Coronary artery (tissue), 2 donors: ENCODE measurements around the gene GLS.
A peak's percentile ranks its signal among the peaks of the same experiment; 100 is the strongest.

ENCODE experiments used
- DNase-seq: peaks from one replicate; pipeline ENCODE4 v3.0.0-alpha.2; 2017; ENCODE audit warnings: low spot score
- H3K27ac ChIP-seq, 2 donors: fragments of 200-600 bp; sonication (generic); one replicate each; pipeline ENCODE4 v1.5.1; 2016 to 2019
- H3K4me3 ChIP-seq: fragments of 200-600 bp; sonication (generic); 2 replicates; pipeline ENCODE4 v1.5.1; 2016; ENCODE audit warnings: mild to moderate bottlenecking, moderate library complexity
- CTCF ChIP-seq: fragments of 200-600 bp; sonication (generic); IDR thresholded peaks from one replicate; pipeline ENCODE4 v1.5.1; 2019; ENCODE audit warnings: antibody characterized with exemption

Gene GLS

GRCh38 chr2:190880378-190881083 is at the start of gene GLS:
GLS (plus strand) TSS chr2:190880821; CDS start chr2:190881085, 264 bp downstream.
- no peak for TF ChIP-seq CTCF
- DNase-seq, result peak; percentile 98
- Histone ChIP-seq H3K4me3 (peak within 1 kb of the TSS; percentile 98), H3K27ac (peak within 1 kb of the TSS; percentile 98 to 99)

GRCh38 chr2:190831941-190832340 is 48.7 kb upstream of the GLS start:
- Histone ChIP-seq H3K4me3 (no peak overlapping the region), H3K27ac (no peak overlapping the region)
- TF ChIP-seq CTCF, result no peak
- DNase-seq, result no peak

GRCh38 chr2:190834890-190835208 is 45.8 kb upstream of the GLS start:
- no peak for DNase-seq
- Histone ChIP-seq H3K27ac (peak overlapping the region; percentile 46 to 68), H3K4me3 (no peak overlapping the region)
- no peak for TF ChIP-seq CTCF

GRCh38 chr2:190835303-190835930 is 45.2 kb upstream of the GLS start:
- TF ChIP-seq CTCF, result no peak

GRCh38 chr2:190836767-190837166 is 43.9 kb upstream of the GLS start:
- no peak for TF ChIP-seq CTCF
- Histone ChIP-seq H3K27ac (peak overlapping the region in 1 of 2 donors; percentile 68), H3K4me3 (no peak overlapping the region)
- DNase-seq, result no peak

More at GRCh38 chr2:190835303-190835930, 45.2 kb upstream of the GLS start:
- DNase-seq, result peak; percentile 83
- Histone ChIP-seq H3K4me3 (no peak overlapping the region), H3K27ac (peak overlapping the region; percentile 46 to 68)

GRCh38 chr2:190837420-190837819 is 43.2 kb upstream of the GLS start:
- peak overlapping the region; percentile 9 to 55 for H3K27ac ChIP-seq
- no peak for TF ChIP-seq CTCF

GRCh38 chr2:190837952-190838361 is 42.7 kb upstream of the GLS start:
- TF ChIP-seq CTCF, result no peak
- H3K27ac ChIP-seq, result peak overlapping the region in 1 of 2 donors; percentile 55
- no peak overlapping the region for H3K4me3 ChIP-seq
- no peak for DNase-seq

More at GRCh38 chr2:190837420-190837819, 43.2 kb upstream of the GLS start:
- H3K4me3 ChIP-seq, result no peak overlapping the region
- DNase-seq, result no peak
